MM.1S (cell line): ENCODE data around the gene KLHL5.

Experiments used
- DNase-seq: peaks from one replicate; pipeline ENCODE4 v3.0.0-alpha.2; 2015
- H2AFZ ChIP-seq: fragments of 300-600 bp; sonication (generic); 2 replicates; pipeline ENCODE4 v1.6.0; 2016; ENCODE audit warnings: antibody characterized with exemption, low read length
- H3F3A ChIP-seq: fragments of 300-600 bp; sonication (generic); 2 replicates; pipeline ENCODE4 v1.6.1; 2016; ENCODE audit warnings: mild to moderate bottlenecking, antibody characterized with exemption, low read length, moderate library complexity, mixed read lengths; ENCODE audit not compliant: insufficient read depth
- H3K27ac ChIP-seq: fragments of 300-600 bp; sonication (generic); 2 replicates; pipeline ENCODE4 v1.5.1; 2016; ENCODE audit warnings: mild to moderate bottlenecking, low read length
- H3K27me3 ChIP-seq: fragments of 300-600 bp; sonication (generic); replicated peaks from 2 replicates; pipeline ENCODE4 v1.6.0; 2016; ENCODE audit warnings: low read length; ENCODE audit not compliant: insufficient read depth
- H3K36me3 ChIP-seq: fragments of 300-600 bp; sonication (generic); replicated peaks from 2 replicates; pipeline ENCODE4 v1.6.1; 2016; ENCODE audit warnings: mild to moderate bottlenecking, low read length, mixed read lengths; ENCODE audit not compliant: insufficient read depth
- H3K4me1 ChIP-seq: fragments of 300-600 bp; sonication (generic); 2 replicates; pipeline ENCODE4 v1.6.1; 2016; ENCODE audit warnings: low read length, mixed read lengths
- H3K4me2 ChIP-seq: fragments of 300-600 bp; sonication (generic); 2 replicates; pipeline ENCODE4 v1.6.0; 2016; ENCODE audit warnings: low read depth, low read length
- H3K4me3 ChIP-seq: fragments of 300-600 bp; sonication (generic); 2 replicates; pipeline ENCODE4 v1.5.1; 2016; ENCODE audit warnings: low read length, mixed read lengths
- H3K79me2 ChIP-seq: fragments of 300-600 bp; sonication (generic); 2 replicates; pipeline ENCODE4 v1.6.1; 2016; ENCODE audit warnings: mixed run types, low read length, mixed read lengths
- H3K9ac ChIP-seq: fragments of 300-600 bp; sonication (generic); 2 replicates; pipeline ENCODE4 v1.6.1; 2016; ENCODE audit warnings: low read length, mixed read lengths
- H3K9me2 ChIP-seq: fragments of 300-600 bp; sonication (generic); replicated peaks from 2 replicates; pipeline ENCODE4 v1.6.1; 2016; ENCODE audit warnings: mild to moderate bottlenecking, low read length, mixed read lengths; ENCODE audit not compliant: insufficient read depth
- H3K9me3 ChIP-seq: fragments of 300-600 bp; sonication (generic); replicated peaks from 2 replicates; pipeline ENCODE4 v1.6.1; 2016; ENCODE audit warnings: mild to moderate bottlenecking, low read length, mixed read lengths; ENCODE audit not compliant: insufficient read depth
- H4K20me1 ChIP-seq: fragments of 300-600 bp; sonication (generic); 2 replicates; pipeline ENCODE4 v1.6.1; 2016; ENCODE audit warnings: mild to moderate bottlenecking, low read length, moderate library complexity, mixed read lengths; ENCODE audit not compliant: insufficient read depth
- EZH2 ChIP-seq: fragments of 300-600 bp; sonication (generic); optimal IDR thresholded peaks from 2 replicates; pipeline ENCODE3; 2017; ENCODE audit warnings: low read depth, mild to moderate bottlenecking, antibody characterized with exemption, low read length, mixed read lengths
- EZH2phosphoT487 ChIP-seq: fragments of 300-600 bp; sonication (generic); IDR thresholded peaks from 2 replicates; pipeline ENCODE4 v1.6.1; 2018; ENCODE audit warnings: antibody characterized with exemption, low read length
- TF ChIP-seq, protein P1 (sequence below): fragments of 300-600 bp; sonication (generic); IDR thresholded peaks from 2 replicates; pipeline ENCODE4 v1.5.1; 2016; ENCODE audit warnings: antibody characterized with exemption, low read length, mixed read lengths

The KLHL5 gene

DNA sequence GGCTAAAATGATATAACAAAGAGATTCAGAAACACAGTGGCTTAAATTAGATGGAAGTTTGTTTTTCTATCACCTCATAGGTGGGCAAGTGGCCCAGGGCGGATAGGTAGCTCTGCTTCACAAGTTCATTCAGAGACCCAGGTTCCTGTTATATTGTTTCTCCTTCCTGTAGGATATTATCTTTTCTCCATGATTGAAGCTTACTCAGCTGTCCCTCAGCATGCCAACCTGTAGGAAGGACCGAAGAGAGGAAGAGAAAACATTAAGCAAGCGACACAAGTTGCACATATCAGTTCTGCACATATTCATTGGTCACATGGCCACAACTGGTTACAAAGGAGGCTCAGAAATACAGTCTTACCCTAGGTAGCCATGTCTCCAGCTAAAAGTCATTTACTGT lies 6.9 kb downstream of the KLHL5 start:
- Histone ChIP-seq H3F3A (no peaks in the 10 kb centered on the region), H3K9me3 (no peaks in the 10 kb centered on the region), H3K4me3 (no peak overlapping the region), H3K9ac (no peak overlapping the region), H3K9me2 (no peaks in the 10 kb centered on the region), H3K27ac (no peak overlapping the region), H3K4me2 (no peak overlapping the region), H3K4me1 (no peaks in the 10 kb centered on the region), H3K79me2 (peaks cover 12% of the 10 kb centered on the region; the same call in 1 of the 2 replicates), H2AFZ (no peak overlapping the region), H4K20me1 (no peaks in the 10 kb centered on the region), H3K36me3 (no peaks in the 10 kb centered on the region), H3K27me3 (no peaks in the 10 kb centered on the region)
- TF ChIP-seq, protein P1, sequence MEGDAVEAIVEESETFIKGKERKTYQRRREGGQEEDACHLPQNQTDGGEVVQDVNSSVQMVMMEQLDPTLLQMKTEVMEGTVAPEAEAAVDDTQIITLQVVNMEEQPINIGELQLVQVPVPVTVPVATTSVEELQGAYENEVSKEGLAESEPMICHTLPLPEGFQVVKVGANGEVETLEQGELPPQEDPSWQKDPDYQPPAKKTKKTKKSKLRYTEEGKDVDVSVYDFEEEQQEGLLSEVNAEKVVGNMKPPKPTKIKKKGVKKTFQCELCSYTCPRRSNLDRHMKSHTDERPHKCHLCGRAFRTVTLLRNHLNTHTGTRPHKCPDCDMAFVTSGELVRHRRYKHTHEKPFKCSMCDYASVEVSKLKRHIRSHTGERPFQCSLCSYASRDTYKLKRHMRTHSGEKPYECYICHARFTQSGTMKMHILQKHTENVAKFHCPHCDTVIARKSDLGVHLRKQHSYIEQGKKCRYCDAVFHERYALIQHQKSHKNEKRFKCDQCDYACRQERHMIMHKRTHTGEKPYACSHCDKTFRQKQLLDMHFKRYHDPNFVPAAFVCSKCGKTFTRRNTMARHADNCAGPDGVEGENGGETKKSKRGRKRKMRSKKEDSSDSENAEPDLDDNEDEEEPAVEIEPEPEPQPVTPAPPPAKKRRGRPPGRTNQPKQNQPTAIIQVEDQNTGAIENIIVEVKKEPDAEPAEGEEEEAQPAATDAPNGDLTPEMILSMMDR = no peak
- TF ChIP-seq EZH2 = no peak
- TF ChIP-seq EZH2phosphoT487 = no peak
- no peak for DNase-seq

DNA sequence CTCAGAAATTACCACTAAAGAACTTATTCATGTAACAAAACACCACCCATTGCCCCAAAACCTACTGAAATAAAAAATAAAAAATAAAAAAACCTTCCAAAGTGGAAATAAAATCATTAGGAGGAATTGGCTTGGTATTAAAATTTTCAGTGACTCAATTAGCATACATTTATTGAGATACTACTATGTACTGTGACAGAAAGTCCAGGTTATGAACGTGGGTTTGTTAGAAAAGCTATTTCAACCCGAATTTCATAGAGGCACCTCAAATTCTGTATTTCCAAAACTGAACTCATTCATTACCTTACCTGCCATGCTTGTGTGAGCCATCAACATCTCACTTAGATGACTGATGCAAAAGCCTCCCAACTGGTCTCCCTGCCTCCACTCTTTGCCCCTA lies 16.8 kb downstream of the KLHL5 start:
- H3K36me3 ChIP-seq = no peaks in the 10 kb centered on the region

DNA sequence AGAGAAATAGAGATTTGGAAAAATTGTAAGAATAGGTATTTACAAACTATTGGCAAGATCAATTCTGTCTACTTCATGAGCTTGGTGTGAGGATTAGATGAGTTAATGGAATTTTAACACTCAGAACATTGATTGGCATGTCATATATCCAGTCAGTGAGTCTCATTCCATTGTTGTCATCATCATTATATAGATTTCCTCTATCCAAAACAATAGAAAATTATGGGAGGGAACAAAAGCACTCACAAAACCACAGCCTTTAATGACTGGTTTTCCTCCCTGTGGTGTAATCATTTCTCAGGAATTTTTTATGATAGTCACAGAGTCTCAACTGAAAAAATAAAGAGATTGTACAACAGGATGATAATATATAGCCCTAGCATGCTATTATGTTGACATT lies 21.1 kb downstream of the KLHL5 start:
- Histone ChIP-seq H3K9me2 (no peaks in the 10 kb centered on the region), H3F3A (no peaks in the 10 kb centered on the region), H3K79me2 (no peaks in the 10 kb centered on the region), H3K36me3 (no peaks in the 10 kb centered on the region), H3K27ac (no peak overlapping the region), H3K9me3 (no peaks in the 10 kb centered on the region), H2AFZ (no peak overlapping the region), H3K4me2 (no peak overlapping the region), H4K20me1 (no peaks in the 10 kb centered on the region), H3K27me3 (no peaks in the 10 kb centered on the region), H3K9ac (no peak overlapping the region), H3K4me1 (no peaks in the 10 kb centered on the region), H3K4me3 (no peak overlapping the region)
- no peak for DNase-seq
- no peak for TF ChIP-seq EZH2
- no peak for TF ChIP-seq EZH2phosphoT487
- TF ChIP-seq, protein P1 = no peak

More for the DNA sequence above, 16.8 kb downstream of the KLHL5 start:
- Histone ChIP-seq H3K27me3 (no peaks in the 10 kb centered on the region), H3K4me3 (no peak overlapping the region), H3K9me3 (no peaks in the 10 kb centered on the region), H4K20me1 (no peaks in the 10 kb centered on the region), H3K27ac (no peak overlapping the region), H3K9me2 (no peaks in the 10 kb centered on the region), H3K4me2 (no peak overlapping the region), H2AFZ (no peak overlapping the region), H3F3A (no peaks in the 10 kb centered on the region), H3K79me2 (no peaks in the 10 kb centered on the region), H3K9ac (no peak overlapping the region), H3K4me1 (no peaks in the 10 kb centered on the region)
- TF ChIP-seq EZH2 (no peak), EZH2phosphoT487 (no peak)
- TF ChIP-seq, protein P1 = no peak
- DNase-seq = no peak

DNA sequence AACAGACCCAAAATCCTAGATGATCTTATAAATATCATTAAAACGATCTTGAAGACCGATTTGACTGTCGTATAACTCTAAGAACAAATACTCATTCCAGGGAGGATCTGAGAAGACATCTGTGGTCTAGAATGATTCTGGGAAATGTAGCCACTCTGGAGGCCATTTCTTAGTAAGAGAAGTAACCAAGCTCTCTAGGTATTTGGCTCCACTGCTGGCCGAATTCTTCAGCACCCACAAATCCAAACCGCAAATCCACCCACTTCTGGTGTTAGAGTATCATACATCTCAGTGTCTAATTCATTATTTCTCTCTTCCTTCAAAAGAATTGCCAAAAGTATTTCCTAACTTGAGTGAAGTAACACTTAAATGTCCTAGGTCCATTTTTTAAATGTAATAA lies 23.9 kb downstream of the KLHL5 start:
- Histone ChIP-seq H3K79me2 (no peaks in the 10 kb centered on the region), H3K27me3 (no peaks in the 10 kb centered on the region), H3K4me1 (no peaks in the 10 kb centered on the region), H3K4me3 (no peak overlapping the region), H3K9me3 (no peaks in the 10 kb centered on the region), H3K36me3 (no peaks in the 10 kb centered on the region), H2AFZ (no peak overlapping the region), H3K27ac (no peak overlapping the region), H3K9ac (no peak overlapping the region), H3K4me2 (no peak overlapping the region), H3F3A (no peaks in the 10 kb centered on the region), H3K9me2 (no peaks in the 10 kb centered on the region), H4K20me1 (no peaks in the 10 kb centered on the region)
- DNase-seq = no peak
- TF ChIP-seq, protein P1 = no peak
- TF ChIP-seq EZH2 (no peak), EZH2phosphoT487 (no peak)
